WTC11 (cell line): ENCODE results near the gene PPP2R5E. TPM values are rescaled to one million over a fixed set of nuclear protein-coding genes. Genes with fewer than 3 reads are reported as not detected.

Source experiments
- ATAC-seq: fragments of 200-7000 bp; cut with Tn5 transposase; 2 replicates; pipeline ENCODE4 v1.10.0; 2021; ENCODE audit warnings: mild to moderate bottlenecking, moderate library complexity
- CTCF ChIA-PET: fragments of 300-600 bp; sonication (Branson Sonifier 250); formaldehyde crosslinking; loops from one replicate; lab custom pipeline; 2021; ENCODE audit warnings: antibody characterized with exemption; lab: Charles Lee
- POLR2A ChIA-PET: fragments of 350-600 bp; sonication (Branson Sonifier 250); formaldehyde crosslinking; loops from one replicate; lab custom pipeline; 2021; ENCODE audit warnings: antibody characterized with exemption; lab: Charles Lee
- DNase-seq: peaks from one replicate; pipeline ENCODE4 v3.0.0; 2021; ENCODE audit warnings: low spot score
- H3K27ac Mint-ChIP-seq: 2 replicates; pipeline ENCODE4 v1.8.0; 2021; ENCODE audit warnings: mixed read lengths
- H3K27me3 Mint-ChIP-seq: 2 replicates; pipeline ENCODE4 v1.8.0; 2021; ENCODE audit warnings: low read depth, mild to moderate bottlenecking, moderate library complexity, mixed read lengths
- H3K36me3 Mint-ChIP-seq: 2 replicates; pipeline ENCODE4 v1.8.0; 2021; ENCODE audit warnings: mixed read lengths
- H3K4me1 Mint-ChIP-seq: 2 replicates; pipeline ENCODE4 v1.8.0; 2022; ENCODE audit warnings: mixed read lengths
- H3K4me3 Mint-ChIP-seq: 2 replicates; pipeline ENCODE4 v1.8.0; 2021; ENCODE audit warnings: mild to moderate bottlenecking, moderate library complexity, mixed read lengths
- H3K9me3 Mint-ChIP-seq: 2 replicates; pipeline ENCODE4 v1.8.0; 2021; ENCODE audit warnings: mixed read lengths
- CREB1 ChIP-seq: sonication (generic); formaldehyde crosslinking; IDR thresholded peaks from 2 replicates; pipeline ENCODE4 v1.8.0; 2023; ENCODE audit warnings: mild to moderate bottlenecking, missing genetic modification reagents
- ELF4 ChIP-seq: sonication (generic); formaldehyde crosslinking; IDR thresholded peaks from 2 replicates; pipeline ENCODE4 v1.8.1; 2022; ENCODE audit warnings: low read depth, mild to moderate bottlenecking, moderate library complexity, missing genetic modification reagents
- GRHL2 ChIP-seq: fragments of 250-450 bp; sonication (Bioruptor Pico); IDR thresholded peaks from 2 replicates; pipeline ENCODE4 v1.8.0; 2022; ENCODE audit warnings: mild to moderate bottlenecking, moderate library complexity; ENCODE audit not compliant: insufficient replicate concordance, severe bottlenecking
- JAZF1 ChIP-seq: fragments of 250-450 bp; sonication (Bioruptor Pico); IDR thresholded peaks from 2 replicates; pipeline ENCODE4 v1.9.0; 2021; ENCODE audit warnings: moderate library complexity, mild to moderate bottlenecking, inconsistent platforms
- KAT7 ChIP-seq: sonication (generic); formaldehyde crosslinking; IDR thresholded peaks from 2 replicates; pipeline ENCODE4 v1.8.1; 2023; ENCODE audit warnings: missing genetic modification reagents, mild to moderate bottlenecking, borderline replicate concordance
- MXD4 ChIP-seq: fragments of 250-450 bp; sonication (Bioruptor Pico); IDR thresholded peaks from 2 replicates; pipeline ENCODE4 v1.8.0; 2021; ENCODE audit warnings: mild to moderate bottlenecking, moderate library complexity, borderline replicate concordance
- TEAD1 ChIP-seq: sonication (generic); formaldehyde crosslinking; IDR thresholded peaks from 2 replicates; pipeline ENCODE4 v1.8.0; 2022; ENCODE audit warnings: mild to moderate bottlenecking, missing genetic modification reagents
- total RNA-seq: library from RNA; stranded (reverse); gene quantifications from 3 replicates; pipeline ENCODE4 v1.2.3, GENCODE V29; 2021
- TF ChIP-seq, protein P1 (sequence below): sonication (generic); formaldehyde crosslinking; IDR thresholded peaks from 2 replicates; pipeline ENCODE4 v1.8.0; 2022; ENCODE audit warnings: mild to moderate bottlenecking, missing genetic modification reagents
- TF ChIP-seq, protein P2 (sequence below): sonication (generic); formaldehyde crosslinking; IDR thresholded peaks from 2 replicates; pipeline ENCODE4 v1.8.1; 2023; ENCODE audit warnings: mild to moderate bottlenecking, moderate library complexity, missing genetic modification reagents
- TF ChIP-seq, protein P3 (sequence below): sonication (generic); formaldehyde crosslinking; IDR thresholded peaks from 2 replicates; pipeline ENCODE4 v1.8.0; 2023; ENCODE audit warnings: mild to moderate bottlenecking, missing genetic modification reagents

The PPP2R5E gene
- total RNA-seq, 1 experiment from 2014 or later = 59.0 TPM

DNA sequence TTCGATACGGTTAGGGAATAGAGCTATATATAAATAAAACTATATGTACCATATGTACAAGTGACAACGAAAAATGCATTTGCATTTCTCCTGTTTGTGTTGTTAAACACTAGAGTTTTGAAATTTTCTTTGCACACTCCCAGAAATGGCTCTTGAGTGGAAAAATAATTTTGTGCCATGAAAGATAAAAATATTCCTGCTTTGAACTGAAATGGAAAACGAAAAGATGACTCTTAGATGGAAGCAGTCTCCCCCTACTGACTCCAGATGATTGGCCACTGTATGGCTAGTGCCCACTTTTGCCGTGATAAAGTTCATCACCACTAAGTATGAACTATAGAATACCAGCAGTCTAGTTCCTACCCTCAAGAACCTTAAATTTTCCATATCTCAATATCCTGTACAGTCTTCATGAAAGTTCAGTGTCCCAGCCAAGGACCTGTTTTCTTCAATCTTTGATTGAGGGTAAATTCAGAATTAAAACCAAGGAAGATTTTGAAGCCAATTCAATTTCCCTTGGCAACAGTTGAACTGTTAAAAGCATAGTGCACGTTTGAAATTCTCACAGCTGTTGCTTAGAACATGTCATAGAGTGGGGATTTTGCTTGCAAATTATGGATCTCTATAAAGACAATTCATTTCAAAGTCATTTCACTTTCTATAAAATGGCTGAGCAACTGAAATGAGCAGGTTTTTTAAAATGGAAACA, 1.6 kb upstream of the PPP2R5E start:
- peaks cover 3% of the 10 kb centered on the region for H3K36me3 Mint-ChIP-seq
- POLR2A ChIA-PET = interaction anchor here (2.2 to 2.8 kb wide), 2 partner anchors 97 to 156 kb away, joined by 11 to 13 read pairs; partner anchors contain the start of gene WDR89
- CTCF ChIA-PET = interaction anchor here (1.7 to 2.4 kb wide), 2 partner anchors 97 to 156 kb away, joined by 12 to 13 read pairs; partner anchors contain the start of gene WDR89

DNA sequence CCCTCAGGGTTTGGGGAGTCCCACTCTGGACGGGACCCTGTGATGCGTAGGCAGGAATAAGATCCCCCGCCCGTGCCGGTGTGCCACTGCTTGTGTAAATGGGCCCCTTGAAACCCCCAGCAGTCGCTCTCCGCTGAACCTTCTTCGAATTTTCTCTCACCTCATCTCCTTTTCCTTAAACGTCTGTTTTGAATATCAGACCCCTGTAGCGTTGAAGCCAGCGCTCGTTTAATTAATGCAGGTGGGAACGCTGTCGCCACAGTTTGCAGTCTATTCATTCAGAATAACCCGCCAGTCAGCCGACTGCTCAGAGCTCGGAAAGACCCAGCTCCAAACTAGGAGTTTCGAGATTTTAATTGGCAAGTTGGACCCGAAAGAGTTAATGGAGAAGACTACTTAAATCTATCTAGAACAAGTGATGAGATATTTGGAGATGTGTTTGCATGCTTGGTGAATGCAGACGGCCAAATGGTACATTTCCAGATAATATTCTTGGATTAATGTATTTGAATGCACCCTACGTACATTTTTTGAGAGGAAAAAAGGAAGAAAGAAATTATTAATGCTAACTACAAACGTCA, 739 bp upstream of the PPP2R5E start:
- ChIA-PET POLR2A (interaction anchor here (0.7 to 2.8 kb wide), 10 partner anchors 11 to 608 kb away, joined by 3 to 13 read pairs (median 4); partner anchors contain the start of gene WDR89), CTCF (interaction anchor here (0.8 to 2.4 kb wide), 8 partner anchors 51 to 760 kb away, joined by 3 to 13 read pairs (median 3); partner anchors contain the start of gene WDR89)
- peaks cover 22% of the 10 kb centered on the region for H3K4me1 Mint-ChIP-seq
- ATAC-seq (peak; percentile 9; the same call in 1 of the 2 replicates), DNase-seq (no peak)
- H3K27ac Mint-ChIP-seq = peak overlapping the region; percentile 96
- H3K27me3 Mint-ChIP-seq = no peaks in the 10 kb centered on the region
- H3K9me3 Mint-ChIP-seq = no peaks in the 10 kb centered on the region
- TF ChIP-seq CREB1 (CRISPR knock-in tag) = no peak
- TF ChIP-seq, protein P1, sequence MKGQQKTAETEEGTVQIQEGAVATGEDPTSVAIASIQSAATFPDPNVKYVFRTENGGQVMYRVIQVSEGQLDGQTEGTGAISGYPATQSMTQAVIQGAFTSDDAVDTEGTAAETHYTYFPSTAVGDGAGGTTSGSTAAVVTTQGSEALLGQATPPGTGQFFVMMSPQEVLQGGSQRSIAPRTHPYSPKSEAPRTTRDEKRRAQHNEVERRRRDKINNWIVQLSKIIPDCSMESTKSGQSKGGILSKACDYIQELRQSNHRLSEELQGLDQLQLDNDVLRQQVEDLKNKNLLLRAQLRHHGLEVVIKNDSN = 0 out of 2 replicates have a peak, but pooled peaks have one; percentile 0
- TF ChIP-seq MXD4 = no peak
- TF ChIP-seq, protein P2, sequence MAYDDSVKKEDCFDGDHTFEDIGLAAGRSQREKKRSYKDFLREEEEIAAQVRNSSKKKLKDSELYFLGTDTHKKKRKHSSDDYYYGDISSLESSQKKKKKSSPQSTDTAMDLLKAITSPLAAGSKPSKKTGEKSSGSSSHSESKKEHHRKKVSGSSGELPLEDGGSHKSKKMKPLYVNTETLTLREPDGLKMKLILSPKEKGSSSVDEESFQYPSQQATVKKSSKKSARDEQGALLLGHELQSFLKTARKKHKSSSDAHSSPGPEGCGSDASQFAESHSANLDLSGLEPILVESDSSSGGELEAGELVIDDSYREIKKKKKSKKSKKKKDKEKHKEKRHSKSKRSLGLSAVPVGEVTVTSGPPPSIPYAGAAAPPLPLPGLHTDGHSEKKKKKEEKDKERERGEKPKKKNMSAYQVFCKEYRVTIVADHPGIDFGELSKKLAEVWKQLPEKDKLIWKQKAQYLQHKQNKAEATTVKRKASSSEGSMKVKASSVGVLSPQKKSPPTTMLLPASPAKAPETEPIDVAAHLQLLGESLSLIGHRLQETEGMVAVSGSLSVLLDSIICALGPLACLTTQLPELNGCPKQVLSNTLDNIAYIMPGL = 0 out of 2 replicates have a peak, but pooled peaks have one; percentile 12
- TF ChIP-seq TEAD1 (CRISPR knock-in tag) = 0 out of 2 replicates have a peak, but pooled peaks have one; percentile 4
- peaks cover 11% of the 10 kb centered on the region for H3K36me3 Mint-ChIP-seq
- peak overlapping the region; percentile 98 for H3K4me3 Mint-ChIP-seq

More for the DNA sequence above, 1.6 kb upstream of the PPP2R5E start:
- Mint-ChIP-seq H3K4me1 (peaks cover 22% of the 10 kb centered on the region), H3K9me3 (no peaks in the 10 kb centered on the region), H3K27me3 (no peaks in the 10 kb centered on the region), H3K4me3 (peak overlapping the region; percentile 98), H3K27ac (peak overlapping the region; percentile 50; the same call in 1 of the 2 replicates)
- TF ChIP-seq GRHL2 (CRISPR knock-in tag) (no peak), ELF4 (CRISPR knock-in tag) (no peak), KAT7 (CRISPR knock-in tag) (no peak)
- DNase-seq = no peak
- ATAC-seq = no peak

DNA sequence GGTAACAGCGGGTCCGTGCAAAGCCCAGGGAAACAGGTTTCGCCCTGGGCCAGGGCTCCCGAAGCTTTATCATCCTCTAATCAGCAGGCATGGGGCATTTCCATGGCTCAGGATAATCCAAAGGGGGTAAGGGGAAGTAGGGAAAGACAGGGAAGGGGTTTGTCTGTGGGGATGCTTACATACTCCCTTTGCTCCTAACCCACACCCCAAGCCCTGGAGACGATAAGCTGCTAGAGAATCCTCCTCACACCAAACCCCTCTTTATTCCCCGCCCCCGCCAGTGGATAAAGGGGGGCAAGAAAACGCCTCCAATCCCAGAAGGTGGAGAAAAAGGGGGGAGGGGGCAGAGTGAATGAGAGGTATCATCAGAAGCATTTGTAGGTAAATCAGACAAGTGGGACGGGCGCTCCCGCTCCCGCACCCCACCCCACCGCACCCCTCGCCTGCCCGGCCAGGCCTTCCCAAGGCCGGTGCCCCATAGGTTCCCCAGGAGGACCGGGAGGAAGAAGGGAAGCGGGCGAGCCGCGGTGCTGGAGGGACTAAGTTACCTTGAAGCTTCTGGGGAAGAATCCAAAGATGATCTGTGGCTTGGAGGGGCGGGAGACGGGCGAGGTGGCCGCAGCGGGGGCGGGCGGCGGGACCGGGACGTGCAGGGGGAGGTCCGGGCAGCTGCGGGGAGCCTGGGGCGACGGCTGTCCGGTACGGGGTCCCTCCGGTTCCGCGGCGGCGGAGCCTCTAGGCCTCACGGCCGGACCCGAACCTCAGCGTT, 762 bp downstream of the PPP2R5E start:
- peak overlapping the region; percentile 83 for H3K27ac Mint-ChIP-seq
- CTCF ChIA-PET = interaction anchor here (0.6 to 2.4 kb wide), 3 partner anchors 91 to 154 kb away, joined by 4 to 13 read pairs (median 5); no protein-coding TSS in a partner anchor
- POLR2A ChIA-PET = interaction anchor here (0.5 to 2.8 kb wide), 9 partner anchors 11 to 761 kb away, joined by 3 to 13 read pairs (median 4); partner anchors contain the start of gene WDR89

More for the DNA sequence above, 762 bp downstream of the PPP2R5E start:
- H3K27me3 Mint-ChIP-seq = no peaks in the 10 kb centered on the region
- DNase-seq = peak; percentile 36
- ATAC-seq = peak; percentile 0; the same call in 1 of the 2 replicates
- H3K36me3 Mint-ChIP-seq = peaks cover 18% of the 10 kb centered on the region
- H3K4me1 Mint-ChIP-seq = peaks cover 22% of the 10 kb centered on the region
- H3K4me3 Mint-ChIP-seq = peak overlapping the region; percentile 98
- H3K9me3 Mint-ChIP-seq = no peaks in the 10 kb centered on the region
- TF ChIP-seq, protein P3, sequence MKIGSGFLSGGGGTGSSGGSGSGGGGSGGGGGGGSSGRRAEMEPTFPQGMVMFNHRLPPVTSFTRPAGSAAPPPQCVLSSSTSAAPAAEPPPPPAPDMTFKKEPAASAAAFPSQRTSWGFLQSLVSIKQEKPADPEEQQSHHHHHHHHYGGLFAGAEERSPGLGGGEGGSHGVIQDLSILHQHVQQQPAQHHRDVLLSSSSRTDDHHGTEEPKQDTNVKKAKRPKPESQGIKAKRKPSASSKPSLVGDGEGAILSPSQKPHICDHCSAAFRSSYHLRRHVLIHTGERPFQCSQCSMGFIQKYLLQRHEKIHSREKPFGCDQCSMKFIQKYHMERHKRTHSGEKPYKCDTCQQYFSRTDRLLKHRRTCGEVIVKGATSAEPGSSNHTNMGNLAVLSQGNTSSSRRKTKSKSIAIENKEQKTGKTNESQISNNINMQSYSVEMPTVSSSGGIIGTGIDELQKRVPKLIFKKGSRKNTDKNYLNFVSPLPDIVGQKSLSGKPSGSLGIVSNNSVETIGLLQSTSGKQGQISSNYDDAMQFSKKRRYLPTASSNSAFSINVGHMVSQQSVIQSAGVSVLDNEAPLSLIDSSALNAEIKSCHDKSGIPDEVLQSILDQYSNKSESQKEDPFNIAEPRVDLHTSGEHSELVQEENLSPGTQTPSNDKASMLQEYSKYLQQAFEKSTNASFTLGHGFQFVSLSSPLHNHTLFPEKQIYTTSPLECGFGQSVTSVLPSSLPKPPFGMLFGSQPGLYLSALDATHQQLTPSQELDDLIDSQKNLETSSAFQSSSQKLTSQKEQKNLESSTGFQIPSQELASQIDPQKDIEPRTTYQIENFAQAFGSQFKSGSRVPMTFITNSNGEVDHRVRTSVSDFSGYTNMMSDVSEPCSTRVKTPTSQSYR (CRISPR knock-in tag) = 0 out of 2 replicates have a peak, but pooled peaks have one; percentile 20
- no peak for TF ChIP-seq JAZF1
